Esophagus squamous epithelium (tissue), 4 donors: ENCODE measurements around the gene SPATA17.

ENCODE experiments used
- POLR2A ChIP-seq, 4 donors: fragments of 450-650 bp; IDR thresholded peaks; one replicate each; pipeline ENCODE4 v1.6.1; 2017; ENCODE audit warnings: antibody characterized with exemption in 4 of 4, mild to moderate bottlenecking in 4 of 4, moderate library complexity in 3 of 4
- TF ChIP-seq, protein P1 (sequence below), 6 experiments: fragments of 450-650 bp in 4 of 6; fragments of 200-600 bp in 2 of 6; sonication (generic) in 2 of 6; IDR thresholded peaks; one replicate each; pipeline ENCODE4 v1.5.1; 2016 to 2019; ENCODE audit warnings: antibody characterized with exemption in 6 of 6, mild to moderate bottlenecking in 4 of 6, moderate library complexity in 4 of 6

DNA sequence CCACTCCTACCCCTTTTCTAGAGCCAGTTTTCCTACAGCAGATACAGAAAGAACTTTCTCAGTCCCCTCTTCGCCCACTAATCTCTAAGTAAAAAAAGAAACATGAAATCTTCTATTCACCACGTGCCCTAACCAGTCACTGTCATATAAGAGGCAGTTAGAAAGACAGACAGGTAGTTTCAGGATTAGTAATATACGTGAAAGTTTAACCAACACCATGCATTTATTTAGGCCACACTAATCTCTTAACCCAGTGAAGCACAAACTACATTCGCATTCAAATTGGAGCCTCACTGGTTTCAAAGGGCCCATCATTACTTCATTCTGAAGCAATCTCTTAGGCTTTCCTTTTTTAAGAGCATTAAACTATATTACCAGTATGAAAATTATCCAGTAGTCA, 10.3 kb upstream of the SPATA17 start:
- TF ChIP-seq, protein P1, sequence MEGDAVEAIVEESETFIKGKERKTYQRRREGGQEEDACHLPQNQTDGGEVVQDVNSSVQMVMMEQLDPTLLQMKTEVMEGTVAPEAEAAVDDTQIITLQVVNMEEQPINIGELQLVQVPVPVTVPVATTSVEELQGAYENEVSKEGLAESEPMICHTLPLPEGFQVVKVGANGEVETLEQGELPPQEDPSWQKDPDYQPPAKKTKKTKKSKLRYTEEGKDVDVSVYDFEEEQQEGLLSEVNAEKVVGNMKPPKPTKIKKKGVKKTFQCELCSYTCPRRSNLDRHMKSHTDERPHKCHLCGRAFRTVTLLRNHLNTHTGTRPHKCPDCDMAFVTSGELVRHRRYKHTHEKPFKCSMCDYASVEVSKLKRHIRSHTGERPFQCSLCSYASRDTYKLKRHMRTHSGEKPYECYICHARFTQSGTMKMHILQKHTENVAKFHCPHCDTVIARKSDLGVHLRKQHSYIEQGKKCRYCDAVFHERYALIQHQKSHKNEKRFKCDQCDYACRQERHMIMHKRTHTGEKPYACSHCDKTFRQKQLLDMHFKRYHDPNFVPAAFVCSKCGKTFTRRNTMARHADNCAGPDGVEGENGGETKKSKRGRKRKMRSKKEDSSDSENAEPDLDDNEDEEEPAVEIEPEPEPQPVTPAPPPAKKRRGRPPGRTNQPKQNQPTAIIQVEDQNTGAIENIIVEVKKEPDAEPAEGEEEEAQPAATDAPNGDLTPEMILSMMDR (IDR thresholded peaks at IDR 0.05) = no peak
- TF ChIP-seq POLR2A (IDR thresholded peaks at IDR 0.05) = no peak
